SK-N-SH treated with all-trans-retinoic acid at 6 μM for 48 hours (cell line): Measurements from ENCODE around the gene CLPSL2.

Experiments
- ARNTL ChIP-seq: fragments of 450-650 bp; formaldehyde crosslinking; IDR thresholded peaks from 2 replicates; pipeline ENCODE4 v1.5.0; 2020; ENCODE audit warnings: low read depth, mild to moderate bottlenecking, moderate library complexity, borderline replicate concordance
- BACH2 ChIP-seq: fragments of 250-450 bp; sonication (Bioruptor Pico); IDR thresholded peaks from 2 replicates; pipeline ENCODE4 v1.9.0; 2021; ENCODE audit warnings: mild to moderate bottlenecking, borderline replicate concordance
- GLIS3 ChIP-seq: fragments of 250-450 bp; sonication (Bioruptor Pico); IDR thresholded peaks from 2 replicates; pipeline ENCODE4 v1.5.0; 2020; ENCODE audit warnings: mild to moderate bottlenecking, moderate library complexity
- ISL1 ChIP-seq: fragments of 250-450 bp; sonication (Bioruptor Pico); IDR thresholded peaks from 2 replicates; pipeline ENCODE4 v2.1.2; 2022; ENCODE audit warnings: mild to moderate bottlenecking, moderate library complexity
- OSR1 ChIP-seq: fragments of 250-450 bp; sonication (Bioruptor Pico); IDR thresholded peaks from 2 replicates; pipeline ENCODE4 v1.8.0; 2022; ENCODE audit warnings: moderate library complexity, mild to moderate bottlenecking, inconsistent platforms
- SNAI2 ChIP-seq: fragments of 250-450 bp; sonication (Bioruptor Pico); IDR thresholded peaks from 2 replicates; pipeline ENCODE4 v1.5.0; 2020; ENCODE audit warnings: mild to moderate bottlenecking, moderate library complexity
- ZC3H10 ChIP-seq: fragments of 250-450 bp; sonication (Bioruptor Pico); IDR thresholded peaks from 2 replicates; pipeline ENCODE4 v1.5.1; 2021; ENCODE audit warnings: mild to moderate bottlenecking, moderate library complexity
- ZFP30 ChIP-seq: fragments of 450-650 bp; formaldehyde crosslinking; IDR thresholded peaks from 2 replicates; pipeline ENCODE4 v1.5.0; 2022; ENCODE audit warnings: mild to moderate bottlenecking, moderate library complexity
- TF ChIP-seq, protein P1 (sequence below): fragments of 250-450 bp; sonication (Bioruptor Pico); IDR thresholded peaks from 2 replicates; pipeline ENCODE4 v1.5.0; 2020; ENCODE audit warnings: mild to moderate bottlenecking, moderate library complexity

DNA sequence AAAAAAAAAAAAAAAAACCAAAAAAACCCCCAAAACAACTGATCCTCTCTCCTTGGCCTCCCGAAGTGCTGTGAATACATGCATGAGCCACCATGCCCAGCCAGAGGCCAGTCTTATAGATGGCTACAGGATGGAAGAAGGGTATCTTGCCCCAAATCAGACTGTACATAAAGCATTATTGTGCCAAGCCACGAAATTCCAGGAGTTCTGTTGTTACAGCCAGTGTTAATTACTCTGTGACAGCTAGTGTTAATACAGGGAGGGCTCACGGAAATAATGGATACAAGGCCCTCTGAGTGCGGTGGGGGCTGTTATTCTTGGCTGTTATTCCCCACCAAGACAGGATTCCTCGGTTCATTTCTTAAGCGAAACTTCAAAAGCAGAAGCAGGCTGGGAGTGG, 1.4 kb upstream of the CLPSL2 start:
- TF ChIP-seq ARNTL (CRISPR knock-in tag) (no peak), BACH2 (no peak), OSR1 (no peak), ZC3H10 (CRISPR knock-in tag) (no peak), GLIS3 (no peak), ISL1 (CRISPR knock-in tag) (no peak), ZFP30 (no peak), SNAI2 (CRISPR knock-in tag) (no peak)
- TF ChIP-seq, protein P1, sequence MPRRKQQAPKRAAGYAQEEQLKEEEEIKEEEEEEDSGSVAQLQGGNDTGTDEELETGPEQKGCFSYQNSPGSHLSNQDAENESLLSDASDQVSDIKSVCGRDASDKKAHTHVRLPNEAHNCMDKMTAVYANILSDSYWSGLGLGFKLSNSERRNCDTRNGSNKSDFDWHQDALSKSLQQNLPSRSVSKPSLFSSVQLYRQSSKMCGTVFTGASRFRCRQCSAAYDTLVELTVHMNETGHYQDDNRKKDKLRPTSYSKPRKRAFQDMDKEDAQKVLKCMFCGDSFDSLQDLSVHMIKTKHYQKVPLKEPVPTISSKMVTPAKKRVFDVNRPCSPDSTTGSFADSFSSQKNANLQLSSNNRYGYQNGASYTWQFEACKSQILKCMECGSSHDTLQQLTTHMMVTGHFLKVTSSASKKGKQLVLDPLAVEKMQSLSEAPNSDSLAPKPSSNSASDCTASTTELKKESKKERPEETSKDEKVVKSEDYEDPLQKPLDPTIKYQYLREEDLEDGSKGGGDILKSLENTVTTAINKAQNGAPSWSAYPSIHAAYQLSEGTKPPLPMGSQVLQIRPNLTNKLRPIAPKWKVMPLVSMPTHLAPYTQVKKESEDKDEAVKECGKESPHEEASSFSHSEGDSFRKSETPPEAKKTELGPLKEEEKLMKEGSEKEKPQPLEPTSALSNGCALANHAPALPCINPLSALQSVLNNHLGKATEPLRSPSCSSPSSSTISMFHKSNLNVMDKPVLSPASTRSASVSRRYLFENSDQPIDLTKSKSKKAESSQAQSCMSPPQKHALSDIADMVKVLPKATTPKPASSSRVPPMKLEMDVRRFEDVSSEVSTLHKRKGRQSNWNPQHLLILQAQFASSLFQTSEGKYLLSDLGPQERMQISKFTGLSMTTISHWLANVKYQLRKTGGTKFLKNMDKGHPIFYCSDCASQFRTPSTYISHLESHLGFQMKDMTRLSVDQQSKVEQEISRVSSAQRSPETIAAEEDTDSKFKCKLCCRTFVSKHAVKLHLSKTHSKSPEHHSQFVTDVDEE (CRISPR knock-in tag), result no peak
